Stimulated activated CD4-positive, alpha-beta T cell treated with anti-CD3 and anti-CD28 coated beads, Interleukin-12 subunit alpha, Interleukin-12 subunit beta, amount 100 ng/mL, for 48 hours (primary cell): ENCODE measurements around the gene CHPF.

ENCODE experiments used
- DNase-seq, 3 donors: peaks; one replicate each; pipeline ENCODE4 v3.0.0-alpha.2; 2020; ENCODE audit warnings: low read depth in 2 of 3, low spot score in 1 of 3

The CHPF gene

DNA sequence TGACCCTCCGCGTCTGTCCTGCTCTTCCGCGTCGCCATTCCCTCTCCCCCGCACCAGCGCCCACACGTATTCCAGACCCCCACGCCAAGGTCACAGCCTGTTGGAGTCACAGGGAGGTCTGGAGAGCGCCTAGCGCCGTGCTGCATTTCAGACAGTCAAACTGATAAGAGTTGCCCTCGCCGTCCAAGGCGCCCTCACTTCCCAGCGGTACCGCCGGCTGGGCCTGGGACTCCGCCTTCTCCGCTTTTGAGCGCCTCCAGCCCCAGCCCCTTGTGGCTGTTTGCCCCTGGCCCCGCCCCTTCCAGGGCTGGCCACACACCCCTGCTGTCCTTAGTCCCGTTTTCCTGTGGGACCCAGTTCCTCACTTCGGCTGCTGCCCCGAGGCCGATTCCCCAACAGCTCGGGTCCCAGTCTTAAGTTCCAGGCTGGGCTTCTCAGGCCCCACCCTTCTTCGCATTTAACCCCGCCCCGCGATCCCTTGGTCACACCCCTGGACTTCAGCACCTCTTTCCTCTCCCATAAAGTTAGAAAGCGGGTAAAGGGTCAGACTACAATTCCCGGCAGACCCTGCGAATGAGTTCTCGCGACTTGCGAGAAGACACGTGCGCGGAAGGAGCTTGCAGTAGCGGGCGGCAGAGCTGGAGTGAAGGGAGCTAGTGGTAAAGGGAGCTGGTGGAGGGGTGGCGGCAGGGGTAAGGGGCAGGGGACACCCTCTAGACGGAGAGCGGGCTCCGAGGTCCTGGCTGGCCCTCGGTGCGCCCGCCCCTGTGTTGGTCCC is 45.1 kb downstream of the CHPF start, which contains the start of gene GMPPA:
GMPPA (plus strand) TSS at position 612 of the 778 bp plus-strand sequence. CDS start 1,085 bp downstream, outside the sequence.
- DNase-seq, result peak; percentile 88 to 92 (median 90)

DNA sequence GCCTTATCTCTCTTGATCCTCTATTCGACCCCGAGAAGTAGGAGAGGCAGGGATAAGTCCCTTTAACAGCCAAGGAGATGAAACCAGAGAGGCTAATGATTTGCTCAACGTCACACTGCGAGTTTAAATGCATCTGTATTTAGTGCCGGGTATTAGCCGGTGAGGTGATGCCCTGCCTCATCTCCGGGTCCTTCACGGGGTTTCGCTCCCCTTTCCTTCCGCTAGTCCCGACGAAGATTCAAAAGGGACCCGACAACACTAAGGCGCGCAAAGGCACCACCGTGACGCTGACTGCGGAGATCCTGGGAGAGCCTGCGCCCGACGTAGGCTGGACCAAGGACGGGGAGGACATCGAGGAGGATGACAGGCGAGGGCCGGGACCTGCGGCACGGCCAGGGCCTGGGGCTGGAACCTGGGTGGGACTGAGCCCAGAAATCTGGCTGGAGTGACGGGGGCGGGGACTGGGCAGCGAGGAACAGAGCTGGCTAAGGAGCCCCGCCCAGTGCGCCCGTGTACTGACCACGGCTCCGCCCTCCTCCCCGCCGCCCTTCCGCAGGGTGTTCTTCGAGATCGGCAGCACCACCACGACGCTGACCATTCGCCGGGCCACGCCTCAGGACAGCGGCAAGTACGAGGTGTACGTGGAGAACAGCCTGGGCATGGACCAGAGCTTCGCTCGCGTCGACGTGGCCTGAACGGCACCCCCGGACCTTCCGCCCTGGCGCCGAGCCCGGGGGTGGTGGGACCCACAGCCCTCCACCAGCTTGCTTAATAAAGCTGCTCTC is 45.9 kb downstream of the CHPF start:
- DNase-seq, result peak in 1 of 3 donors; percentile 29

DNA sequence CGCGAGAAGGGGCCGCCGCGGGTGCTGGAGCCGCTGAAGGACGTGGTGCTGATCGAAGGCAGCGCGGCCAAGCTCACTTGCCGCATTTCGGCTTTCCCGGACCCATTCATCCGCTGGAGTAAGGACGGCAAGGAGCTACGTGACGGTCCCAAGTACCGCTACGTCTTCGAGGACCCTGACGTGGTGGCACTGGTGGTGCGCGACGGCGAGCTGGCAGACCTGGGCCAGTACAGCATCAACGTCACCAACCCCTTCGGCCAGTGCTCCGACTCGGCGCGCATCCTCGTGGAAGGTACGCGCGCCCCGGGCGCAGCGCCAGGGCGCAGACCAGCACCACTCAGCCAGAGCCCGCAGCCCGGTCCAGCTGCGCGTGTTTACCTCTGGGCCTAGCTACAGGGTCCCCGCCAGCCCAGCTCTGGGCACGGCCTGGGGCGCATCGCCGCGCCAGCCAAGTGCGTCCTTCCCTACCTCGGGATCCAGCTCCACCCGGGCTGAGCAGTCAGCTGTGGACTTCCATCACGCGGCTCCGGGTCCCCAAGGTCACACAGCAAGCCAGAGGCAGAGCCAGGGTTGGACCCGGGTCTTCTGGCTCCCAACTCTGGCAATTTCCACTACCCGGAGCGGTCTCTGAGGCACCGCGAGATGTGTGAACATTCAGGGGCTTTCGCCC is 46.6 kb downstream of the CHPF start:
- DNase-seq, result no peak

DNA sequence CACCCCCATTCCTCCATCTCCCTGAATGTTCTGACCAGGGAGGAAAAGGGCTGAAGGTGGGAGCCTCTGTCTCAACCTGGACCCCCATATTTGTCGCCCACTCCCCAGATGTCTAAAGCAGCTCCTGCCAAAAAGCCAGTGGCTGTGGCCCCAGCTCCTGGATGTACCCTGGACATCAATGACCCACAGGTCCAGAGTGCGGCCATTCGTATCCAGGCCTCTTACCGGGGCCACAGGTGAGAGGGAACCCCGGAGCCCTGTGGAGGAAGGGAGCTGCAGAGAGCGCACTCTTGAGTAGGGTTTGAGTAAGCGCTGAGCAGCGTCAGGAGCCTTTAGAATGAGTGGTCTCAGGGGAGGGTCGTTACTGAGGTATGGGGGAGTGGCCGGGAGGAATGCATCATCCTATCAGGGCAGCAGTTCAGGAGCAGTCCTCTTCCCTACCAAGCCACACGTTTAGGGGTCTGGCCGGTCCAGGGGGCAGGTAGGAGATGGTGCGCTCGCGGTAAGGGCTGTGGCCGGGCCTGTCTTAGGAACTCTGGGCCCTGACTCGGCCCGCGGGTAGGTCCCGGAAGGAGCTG is 47.3 kb downstream of the CHPF start:
- DNase-seq, result no peak

DNA sequence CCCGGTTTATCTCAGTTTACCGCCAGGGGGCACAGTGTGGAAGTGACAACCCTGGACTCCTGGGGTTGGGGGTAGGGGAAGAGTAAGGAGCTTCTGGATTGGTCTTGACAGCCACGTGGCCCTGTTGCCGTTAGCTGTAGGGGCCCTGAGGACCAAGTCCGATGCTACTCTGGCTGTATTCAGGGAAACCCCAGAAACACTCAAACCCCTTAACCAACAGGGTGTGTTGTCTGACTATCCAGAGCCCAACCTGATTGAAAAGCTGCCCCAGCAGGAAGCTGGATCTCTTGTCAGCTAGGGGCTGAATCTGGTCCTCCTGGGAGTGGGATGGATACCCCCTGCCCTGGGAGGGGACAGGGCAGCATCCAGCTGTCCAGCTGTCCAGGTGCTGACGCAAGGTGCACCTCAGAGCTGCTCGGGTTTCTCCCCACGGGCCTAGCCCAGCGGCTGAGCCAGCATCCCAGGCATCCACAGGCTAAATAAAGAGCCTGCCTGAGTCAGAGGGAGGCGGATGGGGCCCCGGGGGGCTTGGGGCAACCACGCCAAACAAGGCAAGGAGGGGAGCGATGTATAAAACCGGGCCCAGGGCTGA is 48.0 kb downstream of the CHPF start:
- peak; percentile 28 to 57 (median 44) for DNase-seq

DNA sequence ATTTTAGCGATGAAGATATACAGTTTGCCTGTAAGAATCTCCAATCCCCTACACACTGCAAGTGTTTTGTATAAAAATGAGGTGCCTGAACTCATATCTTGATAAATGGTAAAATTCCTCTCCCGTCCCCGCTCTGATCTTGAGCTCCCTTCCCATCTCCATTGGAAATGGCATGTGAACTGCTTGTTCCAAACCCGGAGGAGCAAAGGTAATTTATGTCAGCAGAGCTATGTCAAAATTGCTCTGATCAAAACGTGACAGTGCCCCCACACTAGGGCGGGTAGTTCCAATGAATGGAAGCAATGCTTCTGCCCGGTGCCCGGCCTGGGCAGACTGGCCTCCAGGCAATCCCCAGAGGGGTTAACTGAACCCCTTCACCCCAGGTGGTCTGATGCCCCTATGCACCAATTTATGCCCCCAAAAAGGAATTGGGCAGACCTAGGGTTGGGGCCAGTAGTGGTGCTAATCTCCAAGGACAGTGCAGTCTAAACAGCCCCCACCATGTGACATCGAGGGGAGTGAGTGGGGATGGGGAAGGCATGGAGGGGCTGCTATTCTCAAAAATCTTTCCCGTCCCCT is 48.6 kb downstream of the CHPF start:
- DNase-seq, result no peak

DNA sequence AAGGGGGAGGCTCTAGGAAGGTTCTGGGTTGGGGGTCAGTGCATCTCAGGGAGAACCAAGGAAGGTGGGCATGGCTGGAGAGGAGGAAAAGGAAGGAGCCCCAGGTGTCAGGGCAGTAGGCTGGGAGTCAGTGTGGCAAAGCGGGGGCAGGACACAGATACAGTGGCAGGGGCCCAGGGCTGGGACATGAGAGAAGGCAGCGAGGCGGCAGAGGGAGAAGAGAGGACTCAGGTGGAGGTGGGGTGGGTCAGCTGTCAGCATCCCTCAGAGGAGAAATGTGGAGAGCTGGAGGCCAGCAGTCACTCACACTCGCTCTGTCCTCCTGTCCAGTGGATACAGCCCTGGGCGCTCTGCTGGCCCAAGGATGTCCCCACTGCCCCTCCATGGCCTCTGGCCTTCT is 50.5 kb downstream of the CHPF start:
- no peak for DNase-seq

DNA sequence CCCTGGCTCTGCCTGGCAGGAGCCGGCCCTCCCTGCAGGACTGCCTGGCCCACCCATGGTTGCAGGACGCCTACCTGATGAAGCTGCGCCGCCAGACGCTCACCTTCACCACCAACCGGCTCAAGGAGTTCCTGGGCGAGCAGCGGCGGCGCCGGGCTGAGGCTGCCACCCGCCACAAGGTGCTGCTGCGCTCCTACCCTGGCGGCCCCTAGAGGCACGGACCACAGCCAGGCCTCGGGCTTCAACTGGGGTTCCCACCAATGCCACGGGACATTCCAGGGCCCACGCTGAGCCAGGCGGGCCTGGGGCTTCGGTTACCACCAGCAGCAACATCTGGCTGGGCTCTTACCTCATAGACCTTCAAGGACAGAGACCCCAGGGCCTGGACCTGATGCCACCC is 51.0 kb downstream of the CHPF start:
- DNase-seq, result no peak

DNA sequence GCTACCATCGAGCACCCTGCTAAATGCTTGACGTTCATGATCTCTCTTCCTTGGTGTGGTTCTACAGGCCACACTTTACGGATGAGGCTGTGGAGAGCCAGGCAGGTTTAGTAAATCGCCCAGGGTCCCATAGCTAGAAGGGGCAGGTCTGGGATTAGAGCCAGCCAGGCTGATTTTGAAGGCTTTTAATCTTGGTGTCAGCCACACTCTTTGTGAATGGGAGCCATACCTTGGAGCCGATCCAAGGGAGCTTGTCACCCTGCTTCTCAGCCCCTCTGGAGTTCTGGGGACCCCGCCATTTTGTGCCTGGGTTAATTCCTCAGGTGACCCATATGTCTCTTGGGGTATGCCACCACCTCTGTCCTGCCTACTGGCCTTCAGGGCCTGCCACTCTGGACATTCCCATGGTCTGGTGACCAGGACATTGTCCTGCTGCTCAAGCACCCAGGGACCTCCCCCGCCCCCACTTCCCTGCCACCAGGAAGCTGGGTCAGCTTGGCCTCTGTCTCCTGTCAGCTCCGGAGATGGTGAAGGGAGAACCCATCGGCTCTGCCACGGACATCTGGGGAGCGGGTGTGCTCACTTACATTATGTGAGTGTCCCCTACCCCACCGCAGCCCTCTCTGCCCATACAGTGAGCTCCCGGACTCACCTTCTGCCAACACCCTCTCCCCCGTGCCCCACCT is 52.2 kb downstream of the CHPF start:
- DNase-seq, result no peak

GRCh38 chr2:219490600-219491130 is 52.9 kb downstream of the CHPF start:
- DNase-seq, result no peak

- DNase-seq, result no peak
Measured at GRCh38 chr2:219490186-219490585, 53.4 kb downstream of the CHPF start.

- DNase-seq, result no peak
Measured at GRCh38 chr2:219489315-219489714, 54.3 kb downstream of the CHPF start.
